Kidney (tissue), 14 donors: Measurements from ENCODE around the gene PYHIN1. TPM values are rescaled to one million over a fixed set of nuclear protein-coding genes. Genes with fewer than 3 reads are reported as not detected.

Source experiments
- DNase-seq, 5 donors: peaks; one replicate each; pipeline ENCODE4 v3.0.0-alpha.2; 2013 to 2020
- FAIRE-seq: peaks from 2 replicates; lab custom pipeline; 2012; peaks lifted over from hg19 to GRCh38; lab: Jason Lieb, UNC
- H3K27ac ChIP-seq, 2 donors: one replicate each; pipeline ENCODE4 v1.7.0; 2013; ENCODE audit warnings: low read depth in 2 of 2, low read length in 2 of 2, inconsistent platforms in 1 of 2
- H3K27me3 ChIP-seq: one replicate; pipeline ENCODE4 v1.7.1; 2013; ENCODE audit warnings: low read length, inconsistent platforms; ENCODE audit not compliant: control insufficient read depth, insufficient read depth
- H3K36me3 ChIP-seq, 3 donors: one replicate each; pipeline versions ENCODE4 v1.7.0 to v1.7.1; 2013; ENCODE audit warnings: low read length in 3 of 3, control low read depth in 1 of 3, inconsistent platforms in 1 of 3; ENCODE audit not compliant: insufficient read depth in 3 of 3, control insufficient read depth in 2 of 3
- H3K4me1 ChIP-seq, 3 donors: one replicate each; pipeline versions ENCODE4 v1.7.0 to v1.7.1; 2013; ENCODE audit warnings: low read length in 3 of 3, inconsistent platforms in 1 of 3, low read depth in 1 of 3; ENCODE audit not compliant: control insufficient read depth in 2 of 3, insufficient read depth in 2 of 3
- H3K4me3 ChIP-seq, 3 donors: one replicate each; pipeline versions ENCODE4 v1.7.0 to v1.8.1; 2013; ENCODE audit warnings: low read length in 3 of 3, control low read depth in 1 of 3, inconsistent platforms in 1 of 3
- H3K9ac ChIP-seq, 3 donors: one replicate each; pipeline versions ENCODE4 v1.7.0 to v1.7.1; 2013; ENCODE audit warnings: low read length in 3 of 3, control low read depth in 1 of 3, inconsistent platforms in 1 of 3
- H3K9me3 ChIP-seq, 3 donors: one replicate each; pipeline versions ENCODE4 v1.7.0 to v1.7.1; 2013; ENCODE audit warnings: low read length in 3 of 3, control low read depth in 1 of 3, inconsistent platforms in 1 of 3; ENCODE audit not compliant: control insufficient read depth in 2 of 3, insufficient read depth in 1 of 3
- intact Hi-C: fragments of 100-400 bp; cut with DNase I; formaldehyde crosslinking; loops from one replicate; pipeline ENCODE4 v1.11.1; 2022
- polyA plus RNA-seq: library from polyadenylated mRNA; stranded (reverse); fragments of 350-450 nt; fragmentation: Illumina TruSeq; extraction: RNeasy Lipid Tissue Mini Kit (QIAGEN cat#74804); gene quantifications from one replicate; pipeline ENCODE4 v1.2.3, GENCODE V29; 2014; ENCODE audit warnings: low read depth, low replicate concordance; ENCODE audit not compliant: insufficient read depth
- total RNA-seq: library from RNA; stranded (reverse); fragmentation: NEBNext Ultra II Directional; extraction: Animal tissue kit (Norgen Biotek cat#: 25700); gene quantifications from one replicate; pipeline ENCODE4 v1.2.1, GENCODE V29; 2021
- TF ChIP-seq, protein P1 (sequence below): IDR thresholded peaks from 3 replicates; pipeline ENCODE4 v1.5.1; 2012; ENCODE audit warnings: mild to moderate bottlenecking, moderate library complexity, borderline replicate concordance; ENCODE audit not compliant: insufficient read depth; ENCODE audit errors: extremely low read depth
- donor health status: control.
- donor health status: control.
- donor health status: control.
- donor health status: control.
- donor health status: control.
- donor health status: DM: yes; HTN: yes; CAD: no.
- donor health status: Normal renal cell carcinoma (clear cell type).

The PYHIN1 gene
- total and polyA plus RNA-seq, 2 donors from 2014 or later: 0.30 to 3.9 TPM

DNA sequence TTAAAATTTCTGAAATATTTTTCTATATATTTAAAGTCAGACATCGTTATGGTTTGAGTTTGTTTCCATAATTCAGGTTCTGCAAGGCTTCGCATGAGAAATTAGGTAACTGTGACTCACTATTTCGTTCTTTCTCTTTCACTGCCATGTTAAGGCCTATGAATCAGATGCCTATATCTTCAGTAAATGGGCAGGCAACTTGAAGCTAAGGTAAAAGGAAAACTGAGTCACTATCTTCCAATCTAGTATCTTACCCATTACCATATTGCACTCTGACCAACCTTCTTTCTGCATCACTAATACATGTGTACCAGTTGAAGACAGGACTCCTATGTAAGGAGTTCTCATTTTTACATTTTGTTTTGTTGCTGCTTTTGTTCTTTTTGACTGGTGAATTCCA, 37.8 kb downstream of the PYHIN1 start:
- H3K27ac ChIP-seq: no peak overlapping the region
- no peak for FAIRE-seq
- no peaks in the 10 kb centered on the region for H3K27me3 ChIP-seq
- TF ChIP-seq, protein P1, sequence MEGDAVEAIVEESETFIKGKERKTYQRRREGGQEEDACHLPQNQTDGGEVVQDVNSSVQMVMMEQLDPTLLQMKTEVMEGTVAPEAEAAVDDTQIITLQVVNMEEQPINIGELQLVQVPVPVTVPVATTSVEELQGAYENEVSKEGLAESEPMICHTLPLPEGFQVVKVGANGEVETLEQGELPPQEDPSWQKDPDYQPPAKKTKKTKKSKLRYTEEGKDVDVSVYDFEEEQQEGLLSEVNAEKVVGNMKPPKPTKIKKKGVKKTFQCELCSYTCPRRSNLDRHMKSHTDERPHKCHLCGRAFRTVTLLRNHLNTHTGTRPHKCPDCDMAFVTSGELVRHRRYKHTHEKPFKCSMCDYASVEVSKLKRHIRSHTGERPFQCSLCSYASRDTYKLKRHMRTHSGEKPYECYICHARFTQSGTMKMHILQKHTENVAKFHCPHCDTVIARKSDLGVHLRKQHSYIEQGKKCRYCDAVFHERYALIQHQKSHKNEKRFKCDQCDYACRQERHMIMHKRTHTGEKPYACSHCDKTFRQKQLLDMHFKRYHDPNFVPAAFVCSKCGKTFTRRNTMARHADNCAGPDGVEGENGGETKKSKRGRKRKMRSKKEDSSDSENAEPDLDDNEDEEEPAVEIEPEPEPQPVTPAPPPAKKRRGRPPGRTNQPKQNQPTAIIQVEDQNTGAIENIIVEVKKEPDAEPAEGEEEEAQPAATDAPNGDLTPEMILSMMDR: no peak
- intact Hi-C loops: no loop called here
- H3K9ac ChIP-seq: no peak overlapping the region
- H3K36me3 ChIP-seq: no peaks in the 10 kb centered on the region
- no peak for DNase-seq
- no peak overlapping the region for H3K4me3 ChIP-seq
- no peaks in the 10 kb centered on the region for H3K9me3 ChIP-seq
- H3K4me1 ChIP-seq: no peaks in the 10 kb centered on the region

DNA sequence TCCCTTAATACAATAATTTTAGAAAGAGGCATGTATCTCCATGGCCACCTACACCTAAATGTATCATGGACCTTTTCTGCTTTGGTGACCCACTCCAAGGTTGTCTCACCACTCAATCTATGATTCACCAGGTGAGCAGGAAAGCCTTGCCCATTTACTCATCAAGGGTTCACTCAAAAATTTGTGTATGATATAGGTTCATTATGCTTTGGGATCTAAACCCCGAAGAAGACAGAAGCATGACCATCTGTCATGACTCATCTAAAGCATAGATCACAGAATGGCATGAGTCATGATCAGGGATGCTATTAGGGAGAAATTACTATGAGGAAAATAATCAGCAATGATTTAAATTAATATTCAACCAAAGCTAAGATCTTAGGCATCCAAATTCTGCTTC, 38.5 kb downstream of the PYHIN1 start:
- Histone ChIP-seq H3K9ac (no peak overlapping the region), H3K36me3 (no peaks in the 10 kb centered on the region), H3K4me1 (no peaks in the 10 kb centered on the region), H3K4me3 (no peak overlapping the region), H3K27me3 (no peaks in the 10 kb centered on the region), H3K9me3 (no peaks in the 10 kb centered on the region), H3K27ac (no peak overlapping the region)
- DNase-seq: no peak
- TF ChIP-seq, protein P1: no peak
- no peak for FAIRE-seq
- intact Hi-C loops: no loop called here

DNA sequence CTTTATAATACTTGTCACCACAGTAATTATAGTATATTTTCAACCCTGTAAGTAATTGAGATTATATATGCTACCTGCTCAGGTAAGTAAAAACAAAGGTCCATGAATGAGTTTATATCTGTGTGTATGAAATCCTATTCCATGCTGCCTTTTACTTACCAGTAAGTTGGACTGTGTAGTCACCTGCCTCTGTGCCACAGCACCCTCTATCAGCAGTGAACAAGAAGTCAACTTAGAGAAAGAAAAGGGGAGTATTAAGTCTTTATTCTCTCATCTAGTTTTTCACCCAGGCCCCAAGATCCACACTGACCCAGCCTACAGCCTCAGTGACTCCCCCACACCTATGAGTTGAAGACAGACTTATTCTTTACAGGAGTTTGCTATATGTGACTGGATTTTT, 41.5 kb downstream of the PYHIN1 start:
- TF ChIP-seq, protein P1: no peak
- no peaks in the 10 kb centered on the region for H3K36me3 ChIP-seq
- no peak overlapping the region for H3K4me3 ChIP-seq
- intact Hi-C loops: no loop called here
- H3K4me1 ChIP-seq: no peaks in the 10 kb centered on the region
- DNase-seq (no peak), FAIRE-seq (no peak)
- H3K27ac ChIP-seq: no peak overlapping the region
- H3K9ac ChIP-seq: no peak overlapping the region
- no peaks in the 10 kb centered on the region for H3K9me3 ChIP-seq
- no peaks in the 10 kb centered on the region for H3K27me3 ChIP-seq

DNA sequence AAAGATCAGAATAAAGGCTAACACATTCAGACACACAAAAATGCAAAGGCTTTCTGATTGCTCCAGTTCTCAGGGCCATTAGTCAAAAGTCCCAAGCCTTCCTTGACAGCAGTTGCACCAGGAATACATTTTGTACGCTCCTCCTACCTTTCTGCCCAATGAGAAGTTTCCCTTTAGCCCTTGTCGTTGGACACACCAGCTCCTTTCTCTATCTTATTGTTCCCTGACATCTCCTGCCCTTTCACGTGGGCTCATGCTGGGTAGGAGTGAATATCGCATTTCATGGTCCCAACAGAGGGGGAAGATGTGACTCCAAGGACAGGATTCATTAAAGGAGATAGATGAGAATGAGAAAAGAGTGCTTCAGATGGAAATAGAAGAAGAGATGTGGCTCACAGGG, 44.9 kb downstream of the PYHIN1 start:
- H3K4me1 ChIP-seq: no peaks in the 10 kb centered on the region
- H3K27me3 ChIP-seq: no peaks in the 10 kb centered on the region
- TF ChIP-seq, protein P1: no peak
- FAIRE-seq (no peak), DNase-seq (peak in 2 of 5 donors; percentile 7 to 16)
- intact Hi-C loops: no loop called here
- no peak overlapping the region for H3K9ac ChIP-seq
- no peak overlapping the region for H3K4me3 ChIP-seq
- no peak overlapping the region for H3K27ac ChIP-seq
- H3K36me3 ChIP-seq: no peaks in the 10 kb centered on the region
- no peaks in the 10 kb centered on the region for H3K9me3 ChIP-seq
